GM12865 (cell line): ENCODE measurements around the gene ACTG1.

Experiments
- DNase-seq: peaks from one replicate; pipeline ENCODE4 v3.0.0; 2010; ENCODE audit warnings: low read depth
- H3K4me3 ChIP-seq: 2 replicates; pipeline ENCODE4 v1.5.1; 2011; ENCODE audit warnings: mild to moderate bottlenecking, low read depth, low read length, control low read depth
- CTCF ChIP-seq: IDR thresholded peaks from 2 replicates; pipeline ENCODE4 v1.5.1; 2011; ENCODE audit warnings: low read length, control low read depth, low read depth, inconsistent platforms; ENCODE audit not compliant: insufficient read depth; ENCODE audit errors: missing control alignments

ACTG1 gene

GRCh38 chr17:81470944-81471817, 41.4 kb downstream of the ACTG1 start:
- H3K4me3 ChIP-seq: no peak overlapping the region
- TF ChIP-seq CTCF: no peak
- no peak for DNase-seq

- no peak overlapping the region for H3K4me3 ChIP-seq
- DNase-seq: no peak
- no peak for TF ChIP-seq CTCF
Observed at GRCh38 chr17:81470270-81470943, 42.2 kb downstream of the ACTG1 start.

GRCh38 chr17:81469266-81469665, 43.3 kb downstream of the ACTG1 start:
- DNase-seq: no peak
- H3K4me3 ChIP-seq: no peak overlapping the region
- TF ChIP-seq CTCF: no peak

- no peak for DNase-seq
- H3K4me3 ChIP-seq: no peak overlapping the region
- no peak for TF ChIP-seq CTCF
Observed at GRCh38 chr17:81468770-81469121, 43.9 kb downstream of the ACTG1 start.

GRCh38 chr17:81468111-81468769, 44.4 kb downstream of the ACTG1 start:
- TF ChIP-seq CTCF: no peak
- H3K4me3 ChIP-seq: no peak overlapping the region
- no peak for DNase-seq

GRCh38 chr17:81466564-81467472, 45.8 kb downstream of the ACTG1 start:
- DNase-seq: no peak
- no peak for TF ChIP-seq CTCF
- no peak overlapping the region for H3K4me3 ChIP-seq
